ENCODE results near the gene HDAC7. TPM values are rescaled to one million over a fixed set of nuclear protein-coding genes. Genes with fewer than 3 reads are reported as not detected.
A peak's percentile ranks its signal among the peaks of the same experiment; 100 is the strongest.

HDAC7 gene
- total RNA-seq, 1 donor: 48.9 TPM

DNA sequence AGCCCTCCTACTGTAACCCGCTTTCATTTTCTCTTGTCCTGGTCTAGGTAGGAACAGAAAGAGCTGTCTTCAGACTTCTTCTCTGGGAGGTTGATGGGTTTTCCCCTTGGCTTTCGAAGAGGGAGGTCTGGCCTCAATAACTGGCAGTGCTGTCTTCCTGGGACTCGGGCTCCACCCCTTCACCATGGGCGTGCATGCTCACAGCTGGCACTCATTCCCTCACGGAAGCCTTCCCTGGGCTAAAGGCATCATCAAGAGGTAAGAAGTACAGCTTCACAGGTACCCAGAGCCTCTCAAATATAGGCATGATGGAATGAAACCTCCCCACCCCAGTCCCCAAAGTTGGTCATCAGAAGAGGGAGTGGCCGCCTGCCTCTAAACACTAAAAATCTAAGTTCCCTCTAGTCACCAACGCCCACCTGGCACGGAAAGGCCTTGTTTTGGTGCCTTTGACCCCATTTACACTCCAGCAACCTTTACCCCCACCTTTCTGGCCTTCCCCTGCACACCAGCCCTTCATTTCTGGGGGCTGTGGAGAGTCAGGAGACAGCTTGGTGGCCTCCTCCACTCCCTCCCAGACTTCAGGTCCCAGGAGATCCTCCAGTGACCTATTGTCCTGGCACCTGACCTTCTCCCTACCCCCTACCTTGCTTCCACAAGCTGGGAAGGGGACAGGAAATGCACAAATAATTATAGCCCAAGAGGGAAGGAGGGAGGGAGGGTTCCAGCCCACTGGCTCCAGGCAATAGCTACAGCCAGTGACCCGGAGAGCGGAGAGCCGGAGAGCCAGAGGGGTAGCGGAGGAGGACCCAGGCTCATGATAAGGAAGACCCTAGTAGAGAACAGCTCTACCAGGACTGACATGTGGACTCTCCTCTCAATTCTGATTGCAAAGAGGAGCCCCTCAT is 63.8 kb downstream of the HDAC7 start:
- no peak overlapping the region for H3K4me3 ChIP-seq (ENCODE audit: low read depth, low read length)
- no peak for DNase-seq (ENCODE audit: low read depth)
- TF ChIP-seq, protein P1, sequence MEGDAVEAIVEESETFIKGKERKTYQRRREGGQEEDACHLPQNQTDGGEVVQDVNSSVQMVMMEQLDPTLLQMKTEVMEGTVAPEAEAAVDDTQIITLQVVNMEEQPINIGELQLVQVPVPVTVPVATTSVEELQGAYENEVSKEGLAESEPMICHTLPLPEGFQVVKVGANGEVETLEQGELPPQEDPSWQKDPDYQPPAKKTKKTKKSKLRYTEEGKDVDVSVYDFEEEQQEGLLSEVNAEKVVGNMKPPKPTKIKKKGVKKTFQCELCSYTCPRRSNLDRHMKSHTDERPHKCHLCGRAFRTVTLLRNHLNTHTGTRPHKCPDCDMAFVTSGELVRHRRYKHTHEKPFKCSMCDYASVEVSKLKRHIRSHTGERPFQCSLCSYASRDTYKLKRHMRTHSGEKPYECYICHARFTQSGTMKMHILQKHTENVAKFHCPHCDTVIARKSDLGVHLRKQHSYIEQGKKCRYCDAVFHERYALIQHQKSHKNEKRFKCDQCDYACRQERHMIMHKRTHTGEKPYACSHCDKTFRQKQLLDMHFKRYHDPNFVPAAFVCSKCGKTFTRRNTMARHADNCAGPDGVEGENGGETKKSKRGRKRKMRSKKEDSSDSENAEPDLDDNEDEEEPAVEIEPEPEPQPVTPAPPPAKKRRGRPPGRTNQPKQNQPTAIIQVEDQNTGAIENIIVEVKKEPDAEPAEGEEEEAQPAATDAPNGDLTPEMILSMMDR (IDR thresholded peaks at IDR 0.05; ENCODE audit: insufficient read depth, low read length): no peak

DNA sequence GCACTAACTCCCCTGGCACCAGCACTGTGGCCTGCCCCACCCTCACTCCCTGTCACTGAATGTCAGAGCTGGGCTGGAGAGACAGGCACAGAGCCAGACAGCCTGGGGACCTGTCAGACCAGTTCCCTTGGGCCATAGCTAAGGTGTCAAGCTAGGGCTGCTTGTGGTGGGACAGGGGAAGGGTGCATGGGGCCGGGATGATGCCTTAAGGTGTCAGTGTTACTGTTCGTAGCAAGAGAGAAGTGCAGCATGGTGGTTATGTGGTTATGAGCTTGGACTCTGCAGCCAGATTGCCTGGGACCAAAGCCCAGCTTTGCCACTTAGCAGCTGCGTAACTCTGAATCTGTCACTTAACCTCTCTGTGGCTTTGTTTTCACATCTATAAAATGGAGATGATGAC is 64.8 kb downstream of the HDAC7 start:
- DNase-seq (ENCODE audit: low read depth): no peak
- TF ChIP-seq, protein P1 (IDR thresholded peaks at IDR 0.05; ENCODE audit: insufficient read depth, low read length): no peak

GRCh38 chr12:47754126-47754525 is 65.6 kb downstream of the HDAC7 start:
- no peak for DNase-seq (ENCODE audit: low read depth)
- no peak overlapping the region for H3K4me3 ChIP-seq (ENCODE audit: low read depth, low read length)
- TF ChIP-seq, protein P1 (IDR thresholded peaks at IDR 0.05; ENCODE audit: insufficient read depth, low read length): no peak

More for the DNA sequence above, 64.8 kb downstream of the HDAC7 start:
- no peak overlapping the region for H3K4me3 ChIP-seq (ENCODE audit: low read depth, low read length)

DNA sequence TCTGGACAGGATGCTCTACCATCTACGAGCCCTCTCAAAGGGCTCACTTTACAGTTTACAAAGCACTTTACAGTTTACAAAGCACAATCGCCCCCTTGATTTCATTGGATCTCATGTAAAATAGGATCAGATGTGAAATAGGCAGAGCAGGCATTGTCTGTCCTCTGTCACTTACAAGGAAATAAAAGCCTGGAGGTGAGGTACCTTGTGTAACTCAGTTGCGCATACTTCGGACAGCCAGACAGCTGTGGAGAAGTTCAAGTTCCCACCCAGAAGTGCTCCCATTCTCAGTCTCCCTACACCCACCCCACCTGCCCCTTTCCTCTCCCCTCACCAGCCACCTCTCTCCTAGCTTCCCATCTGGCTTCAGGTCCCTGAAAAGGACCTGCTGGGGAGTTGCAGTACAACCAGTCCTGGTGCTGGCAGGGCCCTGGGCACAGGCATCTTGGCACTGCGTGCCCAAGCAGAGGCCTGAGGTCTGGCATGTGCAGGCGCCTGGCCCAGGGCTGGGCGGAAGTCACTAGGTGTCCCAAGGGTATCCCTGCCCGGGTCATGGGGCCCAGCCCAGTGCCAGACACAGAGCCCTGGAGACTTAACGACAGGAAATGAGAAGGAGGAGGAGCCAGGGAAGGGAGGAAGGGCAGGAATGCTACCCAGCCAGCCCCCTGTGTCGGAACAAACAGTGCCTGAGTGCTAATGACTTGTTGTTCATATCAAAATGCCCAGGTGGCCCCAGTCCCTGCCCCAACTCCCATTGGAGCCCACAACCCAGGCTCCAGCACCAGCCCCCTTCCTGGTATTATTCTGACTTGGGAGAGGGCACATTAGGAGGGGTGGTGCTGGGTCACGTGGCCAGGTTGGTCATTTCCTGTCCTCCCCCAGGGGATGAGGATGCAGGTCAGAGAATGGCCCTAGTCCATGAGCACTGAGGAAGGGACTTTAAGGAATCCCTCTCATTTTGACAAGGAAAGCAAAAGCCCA is 66.4 kb downstream of the HDAC7 start:
- TF ChIP-seq, protein P1 (IDR thresholded peaks at IDR 0.05; ENCODE audit: insufficient read depth, low read length): no peak
- no peak overlapping the region for H3K4me3 ChIP-seq (ENCODE audit: low read depth, low read length)
- no peak for DNase-seq (ENCODE audit: low read depth)

DNA sequence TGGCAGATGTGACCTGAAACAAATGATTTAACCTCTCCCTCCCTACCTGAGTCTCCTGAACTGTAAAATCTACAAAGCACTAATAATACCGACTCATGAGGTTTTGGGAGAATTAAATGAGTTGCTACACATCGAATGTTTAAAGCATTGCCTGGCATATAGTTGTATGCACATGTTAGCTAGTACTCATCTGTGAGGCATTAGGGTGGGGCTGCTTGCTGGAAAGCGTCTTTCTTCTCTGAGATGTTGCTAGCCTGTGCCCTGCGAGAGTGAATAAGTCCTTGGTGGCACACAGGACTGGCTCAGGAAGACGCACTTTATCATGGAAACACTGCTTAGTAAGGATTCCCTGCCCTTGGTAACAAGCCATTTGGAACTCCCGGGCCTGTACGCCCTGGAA is 67.2 kb downstream of the HDAC7 start:
- TF ChIP-seq, protein P1 (IDR thresholded peaks at IDR 0.05; ENCODE audit: insufficient read depth, low read length): no peak
- no peak overlapping the region for H3K4me3 ChIP-seq (ENCODE audit: low read depth, low read length)
- peak; percentile 68 for DNase-seq (ENCODE audit: low read depth)

DNA sequence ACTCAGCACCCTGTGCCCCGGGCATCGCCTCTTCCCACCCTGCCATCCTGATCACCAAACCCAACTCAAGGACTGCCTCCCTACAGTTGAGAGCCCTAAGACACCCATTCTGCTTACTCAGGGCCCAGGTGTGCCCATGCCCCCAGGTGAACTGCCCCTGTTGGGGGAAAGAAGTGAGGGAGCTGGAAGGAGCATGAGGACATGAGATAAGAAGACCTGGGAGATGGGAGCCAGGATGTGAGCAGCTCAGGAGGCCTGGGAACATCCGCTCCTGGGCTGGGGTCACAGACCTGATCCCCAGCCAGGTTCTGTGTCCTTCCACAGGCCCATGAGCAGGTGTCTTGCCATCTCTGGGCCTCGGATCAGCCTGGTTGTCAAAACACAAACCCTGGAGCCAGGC is 67.6 kb downstream of the HDAC7 start:
- no peak overlapping the region for H3K4me3 ChIP-seq (ENCODE audit: low read depth, low read length)
- TF ChIP-seq, protein P1 (IDR thresholded peaks at IDR 0.05; ENCODE audit: insufficient read depth, low read length): no peak
- DNase-seq (ENCODE audit: low read depth): no peak
